K562 (cell line): ENCODE results near the gene ARMC2. TPM values are rescaled to one million over a fixed set of nuclear protein-coding genes. Genes with fewer than 3 reads are reported as not detected.

Experiments used
- ATF6 ChIP-seq: sonication (generic); formaldehyde crosslinking; IDR thresholded peaks from 2 replicates; pipeline ENCODE4 v1.4.0; 2020; ENCODE audit warnings: mild to moderate bottlenecking, missing genetic modification reagents
- E2F3 ChIP-seq: fragments of 250-450 bp; sonication (Bioruptor Pico); IDR thresholded peaks from 2 replicates; pipeline ENCODE4 v1.4.0; 2020; ENCODE audit warnings: mild to moderate bottlenecking
- ELF4 ChIP-seq: fragments of 450-650 bp; formaldehyde crosslinking; IDR thresholded peaks from 2 replicates; pipeline ENCODE4 v1.4.0; 2022; ENCODE audit warnings: missing genetic modification characterization
- HDAC6 ChIP-seq: IDR thresholded peaks from 2 replicates; pipeline ENCODE4 v1.6.1; 2012; ENCODE audit warnings: low read depth, mild to moderate bottlenecking, control low read depth, inconsistent platforms, low read length, moderate library complexity
- HOXB6 ChIP-seq: fragments of 250-450 bp; sonication (Bioruptor Pico); IDR thresholded peaks from 2 replicates; pipeline ENCODE4 v1.5.1; 2022; ENCODE audit warnings: mild to moderate bottlenecking, borderline replicate concordance
- MCM3 ChIP-seq: fragments of 450-650 bp; IDR thresholded peaks from 2 replicates; pipeline ENCODE4 v1.6.1; 2016
- MYC ChIP-seq, 2 experiments: fragments of 250-450 bp in 1 of 2; sonication (Bioruptor Pico) in 1 of 2; IDR thresholded peaks; 2 replicates each; pipeline versions ENCODE4 v1.5.1 to v1.6.1; 2012 to 2021; ENCODE audit warnings: low read depth in 2 of 2, borderline replicate concordance in 1 of 2, improper control_type of control experiment in 1 of 2, low read length in 1 of 2, mild to moderate bottlenecking in 1 of 2, moderate library complexity in 1 of 2
- NR2C2 ChIP-seq, 2 experiments: fragments of 200-800 bp in 1 of 2; sonication (Bioruptor generic) in 1 of 2; sonication (generic) in 1 of 2; formaldehyde crosslinking in 1 of 2; IDR thresholded peaks; 2 replicates each; pipeline versions ENCODE4 v1.6.1 to v1.8.0; 2016 to 2022; ENCODE audit warnings: mild to moderate bottlenecking in 1 of 2, missing compliant biosample characterization in 1 of 2, missing genetic modification characterization in 1 of 2, missing genetic modification reagents in 1 of 2
- NR4A1 ChIP-seq, 2 experiments: fragments of 250-450 bp in 1 of 2; fragments of 450-650 bp in 1 of 2; sonication (Bioruptor Pico) in 1 of 2; IDR thresholded peaks; 2 replicates each; pipeline versions ENCODE4 v1.4.0 to v1.6.1; 2016 to 2020; ENCODE audit warnings: mild to moderate bottlenecking in 2 of 2, missing compliant biosample characterization in 1 of 2, missing genetic modification characterization in 1 of 2, moderate library complexity in 1 of 2
- PHF21A ChIP-seq: fragments of 450-650 bp; IDR thresholded peaks from 2 replicates; pipeline ENCODE4 v1.6.1; 2017; ENCODE audit warnings: low read depth, borderline replicate concordance
- POLR2G ChIP-seq: fragments of 200-400 bp; formaldehyde crosslinking; IDR thresholded peaks from 2 replicates; pipeline ENCODE4 v1.6.1; 2017; ENCODE audit warnings: low read depth, mild to moderate bottlenecking, antibody characterized with exemption, low read length, moderate library complexity
- SMARCA5 ChIP-seq: fragments of 450-650 bp; IDR thresholded peaks from 2 replicates; pipeline ENCODE4 v1.6.1; 2016
- SP1 ChIP-seq: sonication (generic); formaldehyde crosslinking; IDR thresholded peaks from 2 replicates; pipeline ENCODE4 v1.8.1; 2022; ENCODE audit warnings: mild to moderate bottlenecking, missing genetic modification reagents
- TGIF2 ChIP-seq: sonication (generic); formaldehyde crosslinking; IDR thresholded peaks from 2 replicates; pipeline ENCODE4 v1.8.1; 2022; ENCODE audit warnings: mild to moderate bottlenecking, missing genetic modification reagents, moderate library complexity
- ZBTB43 ChIP-seq: sonication (generic); formaldehyde crosslinking; IDR thresholded peaks from 2 replicates; pipeline ENCODE4 v1.8.0; 2023; ENCODE audit warnings: mild to moderate bottlenecking, missing genetic modification reagents
- polyA plus RNA-seq, 8 experiments: library from polyadenylated mRNA; depleted of rRNA in 4 of 8; stranded (reverse) in 5 of 8; unstranded in 3 of 8; fragments of >200 nt; fragmentation: Nextera tagmentation in 2 of 8; fragmentation: Illumina TruSeq in 1 of 8; extraction: Ambion mirVana in 2 of 8; extraction: Trizol in 1 of 8; gene quantifications; 2 replicates each; pipeline versions ENCODE4 v1.2.1 to v1.2.3, GENCODE V29; 2011 to 2014; ENCODE audit warnings: inconsistent platforms in 1 of 8, missing spikeins in 1 of 8
- total RNA-seq, 7 experiments: library from RNA; depleted of rRNA in 6 of 7; stranded (reverse); fragments of >200 nt in 6 of 7; fragmentation: Illumina TruSeq in 2 of 7; extraction: Trizol in 2 of 7; gene quantifications; 2 replicates each; pipeline versions ENCODE4 v1.2.1 to v1.2.3, GENCODE V29; 2011 to 2021; ENCODE audit warnings: low replicate concordance in 1 of 7
- TF ChIP-seq, protein P1 (sequence below): fragments of 450-650 bp; formaldehyde crosslinking; IDR thresholded peaks from 2 replicates; pipeline ENCODE4 v1.4.0; 2020; ENCODE audit warnings: mild to moderate bottlenecking, moderate library complexity
- TF ChIP-seq, protein P2 (sequence below): fragments of 450-650 bp; formaldehyde crosslinking; IDR thresholded peaks from 2 replicates; pipeline ENCODE4 v1.4.0; 2020; ENCODE audit warnings: mild to moderate bottlenecking, moderate library complexity
- TF ChIP-seq, protein P3 (sequence below): fragments of 450-650 bp; IDR thresholded peaks from 2 replicates; pipeline ENCODE4 v1.6.1; 2016; ENCODE audit warnings: mild to moderate bottlenecking

Gene ARMC2
- total and polyA plus RNA-seq, 9 of the 15 experiments (the other 6 are each of a cell fraction or from before 2014, with no cell fraction given), result 0.14 to 3.0 (median 0.82) TPM

GRCh38 chr6:109009236-109009961 is 161.2 kb downstream of the ARMC2 start (continued):
- TF ChIP-seq NR4A1 (CRISPR knock-in tag; IDR thresholded peaks at IDR 0.05), result no peak
- no peak for TF ChIP-seq NR4A1 (tag; IDR thresholded peaks at IDR 0.05)
- TF ChIP-seq E2F3, result no peak
- TF ChIP-seq HOXB6 (CRISPR knock-in tag), result no peak
- TF ChIP-seq, protein P1, sequence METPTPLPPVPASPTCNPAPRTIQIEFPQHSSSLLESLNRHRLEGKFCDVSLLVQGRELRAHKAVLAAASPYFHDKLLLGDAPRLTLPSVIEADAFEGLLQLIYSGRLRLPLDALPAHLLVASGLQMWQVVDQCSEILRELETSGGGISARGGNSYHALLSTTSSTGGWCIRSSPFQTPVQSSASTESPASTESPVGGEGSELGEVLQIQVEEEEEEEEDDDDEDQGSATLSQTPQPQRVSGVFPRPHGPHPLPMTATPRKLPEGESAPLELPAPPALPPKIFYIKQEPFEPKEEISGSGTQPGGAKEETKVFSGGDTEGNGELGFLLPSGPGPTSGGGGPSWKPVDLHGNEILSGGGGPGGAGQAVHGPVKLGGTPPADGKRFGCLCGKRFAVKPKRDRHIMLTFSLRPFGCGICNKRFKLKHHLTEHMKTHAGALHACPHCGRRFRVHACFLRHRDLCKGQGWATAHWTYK (CRISPR knock-in tag), result peak; percentile 64; the same call in 1 of the 2 replicates
- TF ChIP-seq PHF21A, result no peak
- TF ChIP-seq, protein P2, sequence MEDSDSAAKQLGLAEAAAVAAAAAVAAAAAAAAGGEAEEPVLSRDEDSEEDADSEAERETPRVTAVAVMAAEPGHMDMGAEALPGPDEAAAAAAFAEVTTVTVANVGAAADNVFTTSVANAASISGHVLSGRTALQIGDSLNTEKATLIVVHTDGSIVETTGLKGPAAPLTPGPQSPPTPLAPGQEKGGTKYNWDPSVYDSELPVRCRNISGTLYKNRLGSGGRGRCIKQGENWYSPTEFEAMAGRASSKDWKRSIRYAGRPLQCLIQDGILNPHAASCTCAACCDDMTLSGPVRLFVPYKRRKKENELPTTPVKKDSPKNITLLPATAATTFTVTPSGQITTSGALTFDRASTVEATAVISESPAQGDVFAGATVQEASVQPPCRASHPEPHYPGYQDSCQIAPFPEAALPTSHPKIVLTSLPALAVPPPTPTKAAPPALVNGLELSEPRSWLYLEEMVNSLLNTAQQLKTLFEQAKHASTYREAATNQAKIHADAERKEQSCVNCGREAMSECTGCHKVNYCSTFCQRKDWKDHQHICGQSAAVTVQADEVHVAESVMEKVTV (CRISPR knock-in tag), result no peak
- 0 out of 2 replicates have a peak, but pooled peaks have one; percentile 36 for TF ChIP-seq NR2C2 (CRISPR knock-in tag; IDR thresholded peaks at IDR 0.05)
- no peak for TF ChIP-seq NR2C2 (tag; IDR thresholded peaks at IDR 0.05)
- TF ChIP-seq ZBTB43 (CRISPR knock-in tag), result no peak
- TF ChIP-seq, protein P3, sequence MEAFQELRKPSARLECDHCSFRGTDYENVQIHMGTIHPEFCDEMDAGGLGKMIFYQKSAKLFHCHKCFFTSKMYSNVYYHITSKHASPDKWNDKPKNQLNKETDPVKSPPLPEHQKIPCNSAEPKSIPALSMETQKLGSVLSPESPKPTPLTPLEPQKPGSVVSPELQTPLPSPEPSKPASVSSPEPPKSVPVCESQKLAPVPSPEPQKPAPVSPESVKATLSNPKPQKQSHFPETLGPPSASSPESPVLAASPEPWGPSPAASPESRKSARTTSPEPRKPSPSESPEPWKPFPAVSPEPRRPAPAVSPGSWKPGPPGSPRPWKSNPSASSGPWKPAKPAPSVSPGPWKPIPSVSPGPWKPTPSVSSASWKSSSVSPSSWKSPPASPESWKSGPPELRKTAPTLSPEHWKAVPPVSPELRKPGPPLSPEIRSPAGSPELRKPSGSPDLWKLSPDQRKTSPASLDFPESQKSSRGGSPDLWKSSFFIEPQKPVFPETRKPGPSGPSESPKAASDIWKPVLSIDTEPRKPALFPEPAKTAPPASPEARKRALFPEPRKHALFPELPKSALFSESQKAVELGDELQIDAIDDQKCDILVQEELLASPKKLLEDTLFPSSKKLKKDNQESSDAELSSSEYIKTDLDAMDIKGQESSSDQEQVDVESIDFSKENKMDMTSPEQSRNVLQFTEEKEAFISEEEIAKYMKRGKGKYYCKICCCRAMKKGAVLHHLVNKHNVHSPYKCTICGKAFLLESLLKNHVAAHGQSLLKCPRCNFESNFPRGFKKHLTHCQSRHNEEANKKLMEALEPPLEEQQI, result no peak
- TF ChIP-seq HDAC6, result peak; percentile 97
- TF ChIP-seq ATF6 (CRISPR knock-in tag), result 0 out of 2 replicates have a peak, but pooled peaks have one; percentile 28
- TF ChIP-seq MYC (IDR thresholded peaks at IDR 0.05; ENCODE audit: low read depth, low read length), result peak; percentile 42
- no peak for TF ChIP-seq MYC (CRISPR knock-in tag; IDR thresholded peaks at IDR 0.05; ENCODE audit: borderline replicate concordance, low read depth)
- TF ChIP-seq TGIF2 (CRISPR knock-in tag), result no peak
- TF ChIP-seq SMARCA5, result no peak
- TF ChIP-seq SP1, result peak; percentile 84
- TF ChIP-seq POLR2G, result peak; percentile 78
- no peak for TF ChIP-seq MCM3
- TF ChIP-seq ELF4 (CRISPR knock-in tag), result no peak
